GM18498 (cell line): ENCODE data around the gene SLAMF6.

Source experiments
- ATAC-seq: cut with Tn5 transposase; IDR thresholded peaks from one replicate; pipeline ENCODE4 v1.9.1; 2021; ENCODE audit warnings: mild to moderate bottlenecking, moderate library complexity; ENCODE audit not compliant: unreplicated experiment

Gene SLAMF6

DNA sequence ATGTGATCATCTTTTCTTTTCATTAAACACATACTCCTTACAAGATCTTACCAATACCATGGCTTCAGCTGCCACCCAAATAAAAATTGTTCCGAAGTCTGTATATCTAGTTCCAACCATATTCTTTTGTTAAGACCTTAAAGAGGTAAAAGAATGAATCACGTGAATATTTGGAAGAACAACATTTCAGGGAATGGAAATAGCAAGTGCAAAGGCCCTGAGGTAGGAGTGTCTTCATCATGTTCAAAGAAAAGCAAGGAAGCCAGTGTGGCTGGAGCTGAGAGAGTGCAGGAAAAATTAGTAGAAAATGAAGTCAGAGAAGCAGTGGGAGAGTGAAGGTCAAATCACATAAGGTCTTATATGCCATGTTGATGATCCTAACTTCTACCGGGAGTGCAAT is 50.9 kb downstream of the SLAMF6 start:
- no peak for ATAC-seq

DNA sequence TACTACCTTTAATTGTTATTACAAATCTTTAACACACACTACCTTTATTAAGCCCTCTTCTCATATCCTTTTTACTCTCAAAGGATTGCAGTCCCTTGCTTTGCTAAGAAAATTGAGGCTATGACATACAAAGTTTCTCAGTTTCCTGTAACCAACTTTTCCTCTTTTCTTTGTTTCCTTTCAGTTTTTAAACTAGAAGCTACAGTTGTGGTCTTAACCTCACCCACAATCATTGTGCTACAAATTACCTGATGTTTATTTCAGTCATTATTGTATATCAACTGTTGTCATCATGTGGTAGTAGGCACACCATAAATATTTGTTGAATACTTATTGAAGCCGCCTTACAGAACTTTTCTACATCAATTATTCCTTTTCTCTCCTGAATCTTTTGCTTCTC is 51.8 kb downstream of the SLAMF6 start:
- ATAC-seq = no peak

DNA sequence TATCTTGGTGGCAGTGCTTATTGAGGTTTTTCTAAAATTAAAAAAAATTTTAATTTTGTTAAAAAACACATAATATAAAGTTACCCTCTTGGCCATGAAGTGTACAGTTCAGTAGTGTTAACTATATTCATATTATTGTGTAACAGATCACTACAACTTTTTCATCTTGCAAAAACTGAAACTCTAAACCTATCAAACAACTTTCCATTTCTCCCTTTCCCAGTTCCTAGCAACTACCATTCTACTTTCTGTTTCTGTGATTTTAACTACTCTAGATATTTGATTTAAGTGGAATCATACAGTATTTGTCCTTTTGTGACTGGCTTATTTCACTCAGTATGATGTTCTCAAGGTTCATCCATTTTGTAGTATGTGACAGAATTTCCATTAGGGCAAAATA is 55.5 kb downstream of the SLAMF6 start:
- no peak for ATAC-seq

DNA sequence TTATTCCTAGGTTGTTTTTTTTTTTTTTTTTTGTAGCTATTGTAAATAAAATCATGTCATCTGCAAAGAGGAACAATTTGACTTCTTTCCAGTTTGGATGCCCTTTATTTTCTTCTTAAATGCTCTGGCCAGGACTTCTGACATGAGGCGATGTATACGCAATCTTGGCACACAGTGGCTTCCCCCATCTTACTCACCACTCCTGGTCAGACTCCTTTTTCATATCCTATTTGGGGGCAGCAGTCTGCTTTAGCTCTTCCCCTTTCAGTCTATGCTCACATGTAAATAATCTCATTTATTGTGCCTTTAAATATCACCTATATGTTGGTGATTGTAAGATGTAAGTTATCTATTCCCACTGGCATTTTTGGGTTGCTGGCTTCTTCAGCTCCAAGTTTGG is 56.1 kb downstream of the SLAMF6 start:
- ATAC-seq = no peak

DNA sequence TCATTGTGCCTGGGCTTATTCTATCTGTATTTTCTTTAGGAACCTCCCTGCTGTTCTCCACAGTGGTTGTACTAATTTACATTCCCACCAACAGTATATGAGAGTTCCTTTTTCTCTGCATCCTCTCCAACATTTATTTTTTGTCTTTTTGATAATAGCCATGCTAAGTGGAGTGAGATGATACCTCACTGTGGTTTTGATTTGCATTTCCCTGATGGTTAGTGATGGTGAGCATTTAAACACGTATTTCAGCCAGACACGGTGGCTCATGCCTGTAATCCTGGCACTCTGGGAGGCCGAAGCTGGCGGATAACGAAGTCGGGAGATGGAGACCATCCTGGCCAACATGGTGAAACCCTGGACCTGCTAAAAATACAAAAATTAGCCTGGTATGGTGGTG is 57.9 kb downstream of the SLAMF6 start:
- ATAC-seq = peak; percentile 52

DNA sequence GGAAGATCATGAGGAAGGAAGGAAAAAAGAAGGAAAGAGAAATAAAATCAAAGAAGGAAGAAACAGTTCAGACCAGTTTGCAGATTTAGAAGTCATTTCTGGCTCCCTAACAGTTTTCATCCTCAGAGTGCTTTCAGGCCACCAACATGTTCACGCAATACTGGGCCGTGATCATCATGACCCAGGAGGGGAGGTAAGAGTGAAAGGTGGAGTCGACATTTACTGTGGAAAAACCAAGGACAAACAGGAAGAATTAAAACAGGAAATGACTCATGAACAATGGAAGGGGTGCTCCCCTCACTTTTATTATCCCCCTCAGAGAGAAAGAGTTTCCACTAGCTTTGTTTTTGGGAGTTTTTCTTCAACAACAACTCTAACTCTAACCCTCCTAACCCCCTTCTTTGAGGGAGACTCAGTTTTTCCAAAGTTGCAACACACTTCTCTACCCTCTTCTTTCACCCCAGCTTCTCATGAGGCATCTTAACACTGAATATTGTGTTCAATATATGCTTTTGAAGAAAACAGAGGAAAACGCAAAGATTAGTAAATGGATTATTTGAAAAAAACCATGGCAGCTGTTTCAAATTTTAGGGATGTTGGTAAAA is 62.3 kb downstream of the SLAMF6 start:
- no peak for ATAC-seq

DNA sequence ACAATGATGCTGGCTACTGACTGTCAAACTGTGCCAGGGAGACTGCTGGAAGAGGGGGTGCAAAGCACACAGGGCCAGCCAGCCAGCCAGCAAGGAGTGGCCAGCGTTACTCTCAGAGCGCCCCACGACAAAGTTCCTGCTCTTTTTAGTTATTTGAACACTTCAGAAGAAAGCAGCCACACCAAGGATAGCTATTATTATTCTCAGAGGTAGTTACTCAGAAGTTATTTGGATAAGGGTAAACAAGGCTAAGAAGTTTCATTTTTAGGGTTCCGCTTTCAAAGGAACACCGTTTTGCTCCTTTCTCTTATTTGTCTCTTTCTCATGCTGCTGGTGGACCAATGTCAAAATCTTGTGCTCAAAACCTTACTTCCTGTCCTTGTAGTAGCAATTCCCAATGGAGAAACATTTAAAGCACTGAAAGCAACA is 62.8 kb downstream of the SLAMF6 start:
- ATAC-seq = no peak

DNA sequence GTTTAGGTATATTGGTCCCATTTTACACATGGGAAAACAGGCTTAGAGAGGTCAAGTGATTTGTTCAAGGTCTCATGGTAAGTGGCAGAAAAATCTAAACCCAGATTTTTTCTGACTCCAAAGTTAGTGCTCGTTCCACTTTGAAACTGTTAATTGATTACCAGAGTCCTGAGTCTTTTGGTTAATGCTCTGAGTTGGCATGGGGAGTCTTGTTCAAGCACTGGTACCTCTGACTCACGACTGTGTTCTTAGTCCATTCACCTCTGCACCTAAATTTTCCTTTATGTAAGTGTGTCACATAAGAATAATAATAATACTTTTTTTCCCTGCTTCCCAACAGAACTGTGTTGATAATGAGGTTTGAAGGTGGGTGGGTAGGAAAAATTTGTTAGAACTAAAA is 63.4 kb downstream of the SLAMF6 start:
- ATAC-seq = no peak

DNA sequence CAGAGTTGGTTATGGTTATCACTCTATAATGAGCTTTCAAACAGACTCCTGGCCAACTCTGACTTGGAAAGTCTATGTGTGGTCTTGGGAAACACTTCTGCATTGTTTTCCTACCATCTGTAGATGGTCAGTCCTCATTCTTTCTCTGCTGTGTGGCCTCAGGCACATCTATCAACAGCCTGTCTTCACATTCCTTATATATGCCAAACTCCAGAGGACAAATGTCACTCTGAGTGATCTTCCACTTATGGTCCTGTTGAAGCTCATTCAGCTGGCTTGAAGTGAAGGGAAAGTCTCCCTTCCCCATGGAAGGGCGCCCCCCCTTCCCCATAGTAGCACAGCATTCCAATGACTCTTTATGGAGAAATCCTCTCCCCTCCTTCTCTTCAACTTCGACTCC is 64.0 kb downstream of the SLAMF6 start:
- ATAC-seq = no peak

DNA sequence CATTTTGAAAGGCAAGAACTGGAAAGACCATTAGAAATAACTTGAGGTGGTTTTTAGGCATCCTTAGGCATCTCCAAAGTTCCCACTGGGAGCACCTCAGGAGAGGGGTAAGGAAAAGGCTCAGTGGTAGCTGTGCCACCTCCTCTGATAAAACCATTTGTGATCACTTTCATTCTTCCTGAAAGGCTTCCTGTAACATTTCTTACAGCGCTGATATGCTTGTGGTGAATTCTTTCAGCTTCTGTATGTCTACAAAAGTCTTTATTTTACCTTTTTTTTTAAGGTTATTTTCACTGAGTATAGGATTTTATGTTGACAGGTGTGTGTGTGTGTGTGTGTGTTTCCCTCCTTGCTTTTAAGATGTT is 67.9 kb downstream of the SLAMF6 start:
- no peak for ATAC-seq

DNA sequence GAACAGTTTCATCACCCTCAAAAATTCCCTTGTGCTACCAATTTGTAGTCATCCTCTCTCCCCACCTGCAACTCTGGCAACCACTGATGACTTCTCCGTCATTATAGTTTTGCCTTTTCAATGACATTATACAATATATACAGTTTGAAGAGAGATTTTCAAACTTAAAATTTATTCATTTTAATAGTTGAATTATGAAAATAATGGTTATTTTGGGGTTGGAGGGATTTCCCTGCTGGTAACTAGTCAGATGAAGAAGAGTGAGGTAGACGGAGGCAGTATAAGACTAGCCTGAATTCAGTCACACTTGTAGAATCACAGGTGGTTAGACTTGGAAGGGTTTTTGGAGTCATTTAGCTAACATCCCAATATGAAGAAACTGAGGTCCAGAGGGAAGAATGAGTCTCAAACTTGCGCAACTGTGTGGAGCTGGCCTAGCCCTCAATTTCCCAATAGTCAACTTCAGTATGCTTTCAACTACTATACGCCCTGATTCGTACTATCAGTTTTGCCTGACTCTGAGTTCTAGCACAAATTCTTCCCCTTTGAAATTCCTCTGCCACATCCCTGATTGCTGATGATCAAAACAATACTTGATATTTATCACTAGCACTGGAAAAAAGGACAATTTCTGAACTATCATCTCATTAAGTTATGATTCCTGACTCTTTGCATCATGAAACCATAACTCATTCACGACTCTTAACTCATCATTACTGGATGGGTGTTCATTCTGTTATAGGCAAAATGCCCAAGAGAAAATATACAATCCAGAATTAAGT is 68.5 kb downstream of the SLAMF6 start:
- no peak for ATAC-seq

DNA sequence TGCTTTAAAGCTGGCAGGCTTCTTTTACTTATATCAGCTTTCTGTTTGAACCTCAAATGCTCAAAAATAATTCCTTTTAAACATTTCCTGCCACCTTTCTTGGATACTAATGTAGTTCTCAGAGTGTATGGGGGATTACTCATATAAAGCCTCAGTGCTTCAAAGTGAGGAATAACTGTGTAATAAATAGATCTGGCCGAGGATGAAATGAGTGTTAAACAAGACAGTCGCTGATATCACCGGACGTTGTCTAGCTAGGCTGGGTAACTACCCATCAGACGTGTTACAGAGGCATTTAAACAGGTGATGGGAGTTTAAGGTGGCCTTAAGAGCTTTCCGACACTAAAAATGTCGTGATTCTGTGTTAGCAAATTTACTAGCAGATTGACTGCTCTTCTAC is 69.6 kb downstream of the SLAMF6 start:
- peak; percentile 45 for ATAC-seq

DNA sequence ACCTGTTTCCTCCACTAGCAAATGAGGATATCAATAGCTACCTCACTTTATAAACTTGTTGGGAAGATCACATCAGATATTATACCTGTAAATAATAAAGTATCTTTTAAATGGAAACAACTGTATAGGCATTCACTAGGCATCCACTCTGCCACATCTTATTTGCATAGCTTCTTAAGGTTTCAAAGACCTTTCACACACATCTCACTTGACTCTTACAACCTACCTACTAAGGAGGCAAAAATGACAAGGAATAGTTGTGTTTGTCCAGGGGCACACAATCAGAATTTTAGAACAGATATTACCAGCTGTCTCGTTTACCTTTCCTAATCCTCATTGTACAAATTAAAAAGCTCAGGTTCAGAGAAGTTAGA is 71.2 kb downstream of the SLAMF6 start:
- peak; percentile 51 for ATAC-seq

DNA sequence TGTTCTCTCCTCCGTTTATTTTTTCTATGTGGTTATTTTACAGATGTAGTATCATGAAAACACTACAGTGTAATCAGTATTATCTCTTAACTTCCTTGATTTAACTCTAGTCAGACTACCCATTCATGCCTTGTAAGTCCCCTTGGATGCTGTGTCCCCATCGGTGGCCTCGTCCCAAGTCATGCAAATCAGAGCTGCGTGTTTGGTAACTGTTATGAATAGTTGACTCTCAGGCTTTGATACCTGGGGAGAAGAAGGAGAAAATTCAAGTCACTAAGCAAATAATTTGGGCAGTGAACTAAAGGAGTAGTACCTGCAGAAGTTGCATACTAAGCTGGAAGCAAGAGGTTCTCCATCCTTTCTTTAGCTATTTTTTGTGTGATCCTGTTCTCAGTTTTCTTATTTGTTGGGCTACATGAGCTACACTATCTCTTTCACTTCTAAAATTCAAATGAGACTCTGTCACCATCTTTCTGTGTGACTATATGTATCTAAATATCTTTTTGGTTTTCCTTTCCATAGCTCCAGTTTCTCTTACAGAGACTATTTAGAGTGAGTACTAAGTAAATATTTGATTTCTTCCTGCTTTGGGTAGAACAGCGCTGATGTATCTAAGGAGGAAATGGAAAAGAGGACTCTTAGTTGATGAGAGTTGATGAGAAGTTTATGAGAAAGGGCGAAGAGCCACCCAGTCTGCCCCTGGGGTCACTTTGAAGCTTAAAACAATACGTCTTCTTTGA is 71.8 kb downstream of the SLAMF6 start:
- peak; percentile 64 for ATAC-seq

DNA sequence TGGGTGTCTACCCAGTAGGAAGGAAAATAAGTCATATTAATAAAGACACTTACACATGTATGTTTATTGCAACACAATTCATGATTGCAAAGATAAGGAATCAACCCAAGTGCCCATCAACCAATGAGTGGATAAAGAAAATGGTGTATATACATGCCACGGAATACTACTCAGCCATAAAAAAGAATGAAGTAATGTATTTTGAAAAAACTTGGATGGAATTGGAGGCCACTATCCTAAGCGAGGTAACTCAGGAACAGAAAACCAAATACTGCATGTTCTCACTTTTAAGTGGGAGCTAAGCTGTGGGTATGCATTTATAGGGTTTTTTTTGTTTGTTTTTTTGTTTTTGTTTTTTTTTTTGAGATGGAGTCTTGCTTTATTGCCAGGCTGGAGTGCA is 73.6 kb downstream of the SLAMF6 start:
- ATAC-seq = no peak

DNA sequence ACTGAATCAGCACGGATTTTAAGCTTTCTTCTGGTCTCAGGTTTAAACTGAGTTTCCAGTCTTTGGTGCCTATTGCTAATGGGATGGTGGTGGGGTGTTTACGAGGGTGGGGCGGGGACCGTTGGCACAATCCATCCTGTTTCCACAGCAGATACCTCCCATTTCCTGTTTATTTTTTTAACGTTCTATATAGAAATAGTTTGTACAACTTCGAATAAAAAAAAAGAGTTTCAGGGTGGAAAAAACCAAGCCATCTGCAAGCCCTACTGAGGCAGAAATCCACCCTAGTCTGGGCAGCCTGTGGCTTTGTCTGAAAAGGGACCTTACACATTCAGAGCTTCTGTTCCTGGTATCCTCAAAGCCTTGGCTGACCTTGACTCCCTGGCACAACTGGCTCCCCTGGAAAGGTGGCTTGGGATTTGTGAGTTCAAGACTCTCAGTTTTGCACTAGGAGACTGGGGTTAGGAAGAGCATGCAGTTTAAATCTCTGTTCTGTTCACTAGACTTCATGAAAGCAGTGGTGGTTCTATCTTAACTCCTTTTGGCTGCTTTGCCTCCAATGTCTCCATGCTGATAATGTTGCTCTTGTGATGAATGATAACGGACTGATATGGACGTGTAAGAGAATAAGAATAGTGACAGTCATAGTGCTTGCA is 76.0 kb downstream of the SLAMF6 start:
- no peak for ATAC-seq

DNA sequence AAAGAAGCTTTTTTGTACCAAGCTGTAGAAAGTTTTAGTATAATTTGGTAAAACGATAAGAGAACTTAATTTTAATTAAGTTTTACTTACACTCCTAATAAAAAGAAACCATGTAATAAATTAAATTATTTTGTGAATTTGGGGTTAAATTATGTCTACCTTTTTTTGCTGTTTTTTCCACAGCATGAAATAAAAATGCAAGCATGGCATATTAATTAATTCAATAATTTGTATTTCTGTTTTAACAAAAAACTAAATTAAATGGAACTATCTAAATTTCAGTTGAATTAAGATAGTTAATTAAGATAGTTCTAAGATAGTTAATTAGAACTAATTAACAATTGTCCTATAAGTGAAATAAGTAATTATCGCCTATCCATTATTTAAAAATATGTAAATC is 83.3 kb downstream of the SLAMF6 start:
- no peak for ATAC-seq

DNA sequence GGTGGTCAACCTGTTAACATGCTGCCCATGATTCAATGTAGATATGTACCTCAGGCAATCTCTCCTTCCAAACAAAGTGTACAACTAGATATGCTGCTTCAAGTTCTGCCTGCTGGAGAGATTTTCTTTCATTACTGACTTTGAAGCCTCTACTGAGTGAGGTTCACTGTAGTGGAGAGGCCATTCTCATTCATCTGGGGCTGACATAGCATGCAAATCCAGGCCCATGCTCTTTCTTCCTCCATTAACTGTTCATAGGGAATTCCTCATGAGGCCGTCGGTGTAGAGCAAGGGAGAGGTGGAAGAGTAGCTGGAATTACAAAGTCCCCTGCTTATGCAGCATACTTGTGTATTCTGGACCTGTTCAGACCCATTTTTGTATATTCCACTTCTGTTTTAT is 84.1 kb downstream of the SLAMF6 start:
- ATAC-seq = no peak

DNA sequence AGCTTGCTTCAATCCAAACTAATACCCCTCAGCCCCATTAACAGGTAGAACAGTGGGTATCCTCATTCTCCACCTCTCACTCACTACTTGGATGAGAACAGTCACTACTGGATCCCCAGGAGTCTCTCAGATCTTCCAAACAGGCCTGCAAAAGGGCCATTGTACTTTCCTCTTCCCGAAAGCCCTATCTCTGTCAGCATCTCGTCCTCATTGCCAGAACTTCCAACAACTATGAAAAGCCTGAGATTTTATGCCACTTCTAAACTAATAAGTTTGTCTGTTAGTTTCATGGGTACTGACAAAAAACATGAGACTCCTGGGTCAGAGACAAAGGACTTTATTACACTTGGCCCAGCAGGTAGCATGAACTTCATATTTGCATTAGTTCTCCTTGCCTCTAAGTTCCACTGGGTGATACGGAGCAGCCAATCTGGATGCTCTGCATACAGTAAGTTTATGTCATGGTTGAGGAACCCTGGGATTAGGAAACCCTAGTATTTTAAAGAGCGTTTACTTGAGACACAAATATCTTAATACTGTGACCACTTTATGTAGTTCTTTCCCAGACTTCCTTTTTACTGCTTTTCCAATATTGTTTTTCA is 84.6 kb downstream of the SLAMF6 start:
- ATAC-seq = peak; percentile 22

DNA sequence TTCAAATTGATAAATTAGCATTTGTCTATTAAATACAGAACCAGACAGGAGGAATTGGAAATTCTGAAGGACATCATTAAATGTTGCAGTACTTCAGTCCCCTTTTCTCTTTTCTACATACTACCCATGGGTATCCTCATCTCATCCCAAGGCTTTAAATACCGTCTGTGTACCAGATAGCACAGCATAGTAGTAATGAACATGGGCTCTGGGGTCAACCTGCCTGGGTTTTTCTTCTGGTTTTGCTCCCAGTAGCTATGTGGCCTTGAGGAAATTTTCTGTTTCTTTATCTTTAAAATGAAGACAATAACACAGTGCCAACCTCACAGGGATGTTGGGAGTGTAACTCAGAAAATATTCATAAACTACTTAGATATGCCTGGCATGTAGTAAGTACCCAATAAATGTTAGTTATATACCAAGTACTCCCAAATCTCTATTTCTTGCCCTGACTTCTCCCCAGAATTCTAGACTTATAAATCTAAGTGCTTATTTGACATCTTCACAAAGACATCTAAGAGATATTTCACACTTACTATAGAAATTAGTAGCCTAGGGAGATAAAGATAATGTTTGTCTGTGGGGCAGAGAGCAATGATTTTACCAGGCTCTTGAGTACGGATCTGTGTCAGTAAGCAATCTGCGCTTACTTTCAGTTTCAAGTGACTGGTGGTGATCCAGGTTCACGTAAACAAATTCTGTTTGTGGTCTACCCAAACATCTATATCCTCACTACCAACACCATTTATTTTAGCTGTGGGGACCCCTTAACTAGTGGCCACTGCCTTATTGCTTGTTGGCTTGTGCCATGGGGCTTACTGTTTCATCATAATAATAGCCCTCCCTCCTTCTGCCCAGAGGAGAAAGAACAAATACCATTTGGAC is 85.4 kb downstream of the SLAMF6 start:
- peak; percentile 81 for ATAC-seq
